Sigmoid colon (tissue), 7 donors: ENCODE data around the gene HMOX1. TPM values are rescaled to one million over a fixed set of nuclear protein-coding genes. Genes with fewer than 3 reads are reported as not detected.

Experiments used
- DNase-seq: peaks from one replicate; pipeline ENCODE4 v3.0.0-alpha.2; 2019
- H3K27ac ChIP-seq, 4 donors: fragments of 200-600 bp; sonication (generic); one replicate each; pipeline ENCODE4 v1.5.1; 2016 to 2019; ENCODE audit warnings: mild to moderate bottlenecking in 1 of 4
- H3K27me3 ChIP-seq, 3 donors: fragments of 200-600 bp; sonication (generic); one replicate each; pipeline ENCODE4 v1.5.1; 2019; ENCODE audit warnings: mild to moderate bottlenecking in 1 of 3
- H3K36me3 ChIP-seq, 4 donors: fragments of 200-600 bp; sonication (generic); one replicate each; pipeline ENCODE4 v1.5.1; 2016 to 2019
- H3K4me1 ChIP-seq, 4 donors: fragments of 200-600 bp; sonication (generic); one replicate each; pipeline ENCODE4 v1.5.1; 2017 to 2019
- H3K4me3 ChIP-seq, 4 donors: fragments of 200-600 bp; sonication (generic); one replicate each; pipeline ENCODE4 v1.5.1; 2017 to 2019; ENCODE audit warnings: mild to moderate bottlenecking in 2 of 4, moderate library complexity in 1 of 4
- H3K9me3 ChIP-seq, 4 donors: fragments of 200-600 bp in 3 of 4; sonication (generic) in 3 of 4; one replicate each; pipeline versions ENCODE4 v1.5.1 to v1.6.1; 2013 to 2019
- CTCF ChIP-seq, 4 experiments: fragments of 450-650 bp in 3 of 4; fragments of 200-600 bp in 1 of 4; IDR thresholded peaks; one replicate each; pipeline ENCODE4 v1.5.1; 2016 to 2019; ENCODE audit warnings: antibody characterized with exemption in 4 of 4, mild to moderate bottlenecking in 3 of 4, moderate library complexity in 2 of 4
- EP300 ChIP-seq, 4 donors: sonication (generic); formaldehyde crosslinking; IDR thresholded peaks; one replicate each; pipeline ENCODE4 v1.6.1; 2017; ENCODE audit warnings: antibody characterized with exemption in 4 of 4
- POLR2A ChIP-seq, 2 donors: fragments of 450-650 bp; IDR thresholded peaks; one replicate each; pipeline ENCODE4 v1.6.1; 2016; ENCODE audit warnings: antibody characterized with exemption in 2 of 2, mild to moderate bottlenecking in 2 of 2, moderate library complexity in 2 of 2
- POLR2AphosphoS5 ChIP-seq, 4 donors: sonication (generic); formaldehyde crosslinking; IDR thresholded peaks; one replicate each; pipeline ENCODE4 v1.6.1; 2017; ENCODE audit warnings: antibody characterized with exemption in 4 of 4
- WGBS, 2 donors: extraction: QIAGEN DNeasy Blood & Tissue Kit; methylation state at CpG; one replicate each; pipeline ENCODE4 v1.1.7; 2013; 5-methylcytosine and 5-hydroxymethylcytosine counted together
- intact Hi-C: fragments of 100-400 bp; cut with DNase I; formaldehyde crosslinking; loops from one replicate; pipeline ENCODE4 v1.15.1; 2023
- polyA plus RNA-seq, 3 donors: library from polyadenylated mRNA; stranded (reverse); fragments of 200-250 nt; gene quantifications; one replicate each; pipeline ENCODE4 v1.2.3, GENCODE V29; 2013
- small RNA-seq, 3 donors: library from RNA; depleted of rRNA; stranded (forward); fragments of <200 nt; gene quantifications; one replicate each; pipeline ENCODE3, GENCODE V24; 2016
- total RNA-seq, 4 donors: library from RNA; depleted of rRNA; stranded (reverse); fragments of >200 nt; gene quantifications; one replicate each; pipeline ENCODE4 v1.1.0, GENCODE V29; 2016
- donor health status: healthy with polysubstance abuse.
- donor health status: Bipolar disorder and iron deficiency.
- donor health status: healthy.

The HMOX1 gene
- total and polyA plus RNA-seq, 7 donors: 5.0 to 138 (median 35.5) TPM

- no peaks in the 10 kb centered on the region for H3K9me3 ChIP-seq
- no peak overlapping the region for H3K4me3 ChIP-seq
- H3K27me3 ChIP-seq: no peaks in the 10 kb centered on the region
- peaks cover 0 to 23% (median 3%) of the 10 kb centered on the region in 4 donors for H3K4me1 ChIP-seq
- intact Hi-C loops: no loop called here
- TF ChIP-seq CTCF (IDR thresholded peaks at IDR 0.05) (no peak), POLR2AphosphoS5 (IDR thresholded peaks at IDR 0.05) (no peak), EP300 (IDR thresholded peaks at IDR 0.05) (no peak), POLR2A (IDR thresholded peaks at IDR 0.05) (no peak)
- no peaks in the 10 kb centered on the region for H3K36me3 ChIP-seq
- 84 to 89% methylated on average over 3 of the region's 3 CpGs for WGBS, 2 donors
- no peak for DNase-seq
- H3K27ac ChIP-seq: no peak overlapping the region
Observed at GRCh38 chr22:35440129-35440528, 59.2 kb downstream of the HMOX1 start.

- Histone ChIP-seq H3K27ac (peak overlapping the region in 1 of 4 donors; percentile 51), H3K36me3 (no peaks in the 10 kb centered on the region), H3K4me3 (no peak overlapping the region), H3K27me3 (no peaks in the 10 kb centered on the region), H3K4me1 (peaks cover 0 to 38% (median 15%) of the 10 kb centered on the region in 4 donors), H3K9me3 (no peaks in the 10 kb centered on the region)
- no peak for TF ChIP-seq EP300 (IDR thresholded peaks at IDR 0.05)
- TF ChIP-seq CTCF (IDR thresholded peaks at IDR 0.05): no peak
- no peak for TF ChIP-seq POLR2AphosphoS5 (IDR thresholded peaks at IDR 0.05)
- TF ChIP-seq POLR2A (IDR thresholded peaks at IDR 0.05): no peak
- DNase-seq: no peak
- 85 to 89% methylated on average over 9 of the region's 9 CpGs for WGBS, 2 donors
- intact Hi-C loops: no loop called here
Observed at GRCh38 chr22:35441489-35442100, 60.7 kb downstream of the HMOX1 start.

- no peak for DNase-seq
- no peaks in the 10 kb centered on the region for H3K27me3 ChIP-seq
- no peaks in the 10 kb centered on the region for H3K36me3 ChIP-seq
- intact Hi-C loops: no loop called here
- 93% methylated on average over 6 of the region's 6 CpGs for WGBS, 2 donors
- no peak overlapping the region for H3K4me3 ChIP-seq
- H3K27ac ChIP-seq: peak overlapping the region in 3 of 4 donors; percentile 22 to 51 (median 24)
- no peak for TF ChIP-seq EP300 (IDR thresholded peaks at IDR 0.05)
- no peak for TF ChIP-seq POLR2AphosphoS5 (IDR thresholded peaks at IDR 0.05)
- no peak for TF ChIP-seq CTCF (IDR thresholded peaks at IDR 0.05)
- no peak for TF ChIP-seq POLR2A (IDR thresholded peaks at IDR 0.05)
- H3K9me3 ChIP-seq: no peaks in the 10 kb centered on the region
- peaks cover 0 to 47% (median 24%) of the 10 kb centered on the region in 4 donors for H3K4me1 ChIP-seq
Observed at GRCh38 chr22:35442471-35442870, 61.6 kb downstream of the HMOX1 start.

GRCh38 chr22:35443338-35443737 is 62.4 kb downstream of the HMOX1 start:
- peak overlapping the region in 1 of 4 donors; percentile 87 for H3K27ac ChIP-seq
- no peak for DNase-seq
- H3K9me3 ChIP-seq: no peaks in the 10 kb centered on the region
- intact Hi-C loops: no loop called here
- H3K27me3 ChIP-seq: no peaks in the 10 kb centered on the region
- TF ChIP-seq POLR2AphosphoS5 (IDR thresholded peaks at IDR 0.05): no peak
- no peak for TF ChIP-seq EP300 (IDR thresholded peaks at IDR 0.05)
- no peak for TF ChIP-seq CTCF (IDR thresholded peaks at IDR 0.05)
- no peak for TF ChIP-seq POLR2A (IDR thresholded peaks at IDR 0.05)
- H3K36me3 ChIP-seq: no peaks in the 10 kb centered on the region
- H3K4me3 ChIP-seq: no peak overlapping the region
- WGBS, 2 donors: 77 to 78% methylated on average over 6 of the region's 6 CpGs
- H3K4me1 ChIP-seq: peaks cover 0 to 55% (median 31%) of the 10 kb centered on the region in 4 donors

Small RNA genes within 50 kb of the gene (small RNA-seq; reads per million reads assigned to genes)
- gene MIR3909 (0.73 to 0.86 (median 0.78) reads per million in 3 donors), gene MIR6069 (0 reads per million in 3 donors)

Other genes starting within 250 kb of the HMOX1 start
- gene HMGXB4, start 123.6 kb upstream of the HMOX1 start, total RNA-seq: 10 to 100 TPM; 14.8 to 20.9 (median 16.9) TPM
- gene HMGXB4, start 123.6 kb upstream of the HMOX1 start, polyA plus RNA-seq: 10 to 100 TPM in 2 of 3 donors, 1 to 10 TPM in 1; 9.7 to 11.8 (median 10.8) TPM
- 10 to 100 TPM; 32.5 to 66.5 (median 48.5) TPM for gene TOM1, start 81.2 kb upstream of the HMOX1 start, total RNA-seq
- gene TOM1, start 81.2 kb upstream of the HMOX1 start, polyA plus RNA-seq: 10 to 100 TPM; 48.6 to 56.7 (median 53.2) TPM
- gene MCM5, start 19.0 kb downstream of the HMOX1 start, total RNA-seq: 10 to 100 TPM in 3 of 4 donors, 1 to 10 TPM in 1; 10.0 to 15.0 (median 12.6) TPM
- 10 to 100 TPM in 2 of 3 donors, 1 to 10 TPM in 1; 9.9 to 42.6 (median 14.4) TPM for gene MCM5, start 19.0 kb downstream of the HMOX1 start, polyA plus RNA-seq
- gene RASD2, start 159.7 kb downstream of the HMOX1 start, total RNA-seq: 10 to 100 TPM in 3 of 4 donors, 1 to 10 TPM in 1; 6.6 to 22.8 (median 13.7) TPM
- 10 to 100 TPM in 2 of 3 donors, 1 to 10 TPM in 1; 8.4 to 20.6 (median 12.0) TPM for gene RASD2, start 159.7 kb downstream of the HMOX1 start, polyA plus RNA-seq
- gene MB, start 236.2 kb downstream of the HMOX1 start, total RNA-seq: 10 to 100 TPM in 1 of 4 donors, 1 to 10 TPM in 1, under 1 TPM in 1, not detected in 1; 0.68 to 12.8 (median 1.9) TPM
- gene MB, start 236.2 kb downstream of the HMOX1 start, polyA plus RNA-seq: 10 to 100 TPM in 2 of 3 donors, 1 to 10 TPM in 1; 7.9 to 84.7 (median 59.4) TPM